HEK293 (cell line): ENCODE measurements around the gene NSL1.

Experiments used
- CTCF ChIA-PET: fragments of 350-600 bp; formaldehyde crosslinking; extraction: SDS; loops from one replicate; lab custom pipeline; 2021; ENCODE audit warnings: antibody characterized with exemption; lab: Yijun Ruan, JAX
- POLR2A ChIA-PET: fragments of 300-600 bp; formaldehyde crosslinking; extraction: SDS; loops from one replicate; lab custom pipeline; 2020; ENCODE audit warnings: antibody characterized with exemption, inconsistent platforms; lab: Yijun Ruan, JAX
- H3K27ac ChIP-seq: fragments of 200-500 bp; sonication (Bioruptor generic); 2 replicates; pipeline ENCODE4 v1.5.1; 2014; ENCODE audit warnings: low read depth, low read length, control low read depth, inconsistent platforms; ENCODE audit errors: extremely low read depth
- H3K36me3 ChIP-seq, 2 experiments: fragments of 200-500 bp in 1 of 2; sonication (Bioruptor generic) in 1 of 2; 1 replicate in 1 of 2; 2 replicates in 1 of 2; pipeline ENCODE4 v1.5.1; 2014 to 2017; ENCODE audit warnings: inconsistent platforms in 2 of 2, low read length in 2 of 2; ENCODE audit not compliant: control insufficient read depth in 2 of 2, insufficient read depth in 1 of 2
- H3K4me1 ChIP-seq: fragments of 200-500 bp; sonication (Bioruptor generic); 2 replicates; pipeline ENCODE4 v1.5.1; 2014; ENCODE audit warnings: mild to moderate bottlenecking, low read length, inconsistent platforms; ENCODE audit not compliant: control insufficient read depth, insufficient read depth
- H3K4me3 ChIP-seq: 2 replicates; pipeline ENCODE4 v1.5.1; 2011; ENCODE audit warnings: low read depth, mild to moderate bottlenecking, control low read depth, low read length, moderate library complexity
- H3K9me3 ChIP-seq: fragments of 200-500 bp; sonication (Bioruptor generic); 2 replicates; pipeline ENCODE4 v1.5.1; 2014; ENCODE audit warnings: low read depth, low read length, inconsistent platforms; ENCODE audit not compliant: control insufficient read depth, insufficient read depth
- OSR2 ChIP-seq: fragments of 450-650 bp; formaldehyde crosslinking; IDR thresholded peaks from 2 replicates; pipeline ENCODE4 v1.5.1; 2016; ENCODE audit warnings: missing biosample characterization, missing genetic modification characterization
- ZBTB1 ChIP-seq: fragments of 450-650 bp; formaldehyde crosslinking; IDR thresholded peaks from 2 replicates; pipeline ENCODE4 v1.5.1; 2016; ENCODE audit warnings: missing biosample characterization, missing genetic modification characterization
- ZBTB21 ChIP-seq: fragments of 450-650 bp; formaldehyde crosslinking; IDR thresholded peaks from 2 replicates; pipeline ENCODE4 v1.5.1; 2017; ENCODE audit warnings: missing biosample characterization, missing genetic modification characterization
- ZNF175 ChIP-seq: fragments of 450-650 bp; formaldehyde crosslinking; IDR thresholded peaks from 2 replicates; pipeline ENCODE4 v1.5.1; 2016; ENCODE audit warnings: missing biosample characterization, missing genetic modification characterization
- ZNF239 ChIP-seq: fragments of 450-650 bp; formaldehyde crosslinking; IDR thresholded peaks from 2 replicates; pipeline ENCODE4 v1.5.1; 2016; ENCODE audit warnings: missing biosample characterization, missing genetic modification characterization
- ZNF324 ChIP-seq: fragments of 450-650 bp; formaldehyde crosslinking; IDR thresholded peaks from 2 replicates; pipeline ENCODE4 v1.5.1; 2016; ENCODE audit warnings: missing biosample characterization, missing genetic modification characterization
- ZNF426 ChIP-seq: fragments of 450-650 bp; formaldehyde crosslinking; IDR thresholded peaks from 2 replicates; pipeline ENCODE4 v1.5.1; 2017; ENCODE audit warnings: missing biosample characterization, missing genetic modification characterization, mild to moderate bottlenecking, inconsistent platforms, moderate library complexity
- ZNF433 ChIP-seq: fragments of 450-650 bp; formaldehyde crosslinking; IDR thresholded peaks from 2 replicates; pipeline ENCODE4 v1.5.1; 2016; ENCODE audit warnings: missing biosample characterization, missing genetic modification characterization, low read depth
- ZNF610 ChIP-seq: fragments of 450-650 bp; formaldehyde crosslinking; IDR thresholded peaks from 2 replicates; pipeline ENCODE4 v1.5.1; 2016; ENCODE audit warnings: missing biosample characterization, missing genetic modification characterization, borderline replicate concordance
- ZNF658 ChIP-seq: fragments of 450-650 bp; formaldehyde crosslinking; IDR thresholded peaks from 2 replicates; pipeline ENCODE4; 2016; ENCODE audit warnings: missing biosample characterization, missing genetic modification characterization
- TF ChIP-seq, protein P1 (sequence below): fragments of 450-650 bp; formaldehyde crosslinking; IDR thresholded peaks from 2 replicates; pipeline ENCODE4 v1.5.1; 2016; ENCODE audit warnings: missing biosample characterization, missing genetic modification characterization
- TF ChIP-seq, protein P2 (sequence below): fragments of 450-650 bp; formaldehyde crosslinking; IDR thresholded peaks from 2 replicates; pipeline ENCODE4 v1.5.1; 2016; ENCODE audit warnings: missing biosample characterization, missing genetic modification characterization
- TF ChIP-seq, protein P3 (sequence below): fragments of 450-650 bp; formaldehyde crosslinking; IDR thresholded peaks from 2 replicates; pipeline ENCODE4 v1.5.1; 2016; ENCODE audit warnings: missing biosample characterization, missing genetic modification characterization
- TF ChIP-seq, protein P4 (sequence below): fragments of 450-650 bp; formaldehyde crosslinking; IDR thresholded peaks from 2 replicates; pipeline ENCODE4 v1.5.1; 2016; ENCODE audit warnings: missing biosample characterization, missing genetic modification characterization
- TF ChIP-seq, protein P5 (sequence below): fragments of 450-650 bp; formaldehyde crosslinking; IDR thresholded peaks from 2 replicates; pipeline ENCODE4 v1.5.0; 2017; ENCODE audit warnings: missing biosample characterization, missing genetic modification characterization, borderline replicate concordance

The NSL1 gene

DNA sequence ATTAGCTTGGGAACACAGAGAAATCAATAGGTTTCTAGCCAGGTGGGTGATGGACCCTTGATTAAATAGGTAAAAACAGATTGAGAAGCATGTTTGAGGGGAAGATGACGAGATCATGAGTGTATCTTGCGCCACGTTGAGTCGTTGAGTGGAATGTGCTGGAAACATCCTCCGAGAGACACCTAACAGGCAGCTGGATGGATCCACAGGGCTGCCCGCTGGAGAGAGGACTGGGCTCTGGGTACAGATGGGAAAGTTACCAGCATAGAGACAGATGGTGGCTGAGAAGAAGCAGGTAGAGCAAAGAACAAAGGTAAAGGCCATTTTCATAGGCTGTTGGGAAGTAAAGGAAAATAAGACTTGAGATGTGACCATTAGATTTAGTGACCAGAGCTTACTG, 107.5 kb downstream of the NSL1 start (continued):
- TF ChIP-seq ZBTB21 (tag by site-specific recombination): no peak
- TF ChIP-seq, protein P1, sequence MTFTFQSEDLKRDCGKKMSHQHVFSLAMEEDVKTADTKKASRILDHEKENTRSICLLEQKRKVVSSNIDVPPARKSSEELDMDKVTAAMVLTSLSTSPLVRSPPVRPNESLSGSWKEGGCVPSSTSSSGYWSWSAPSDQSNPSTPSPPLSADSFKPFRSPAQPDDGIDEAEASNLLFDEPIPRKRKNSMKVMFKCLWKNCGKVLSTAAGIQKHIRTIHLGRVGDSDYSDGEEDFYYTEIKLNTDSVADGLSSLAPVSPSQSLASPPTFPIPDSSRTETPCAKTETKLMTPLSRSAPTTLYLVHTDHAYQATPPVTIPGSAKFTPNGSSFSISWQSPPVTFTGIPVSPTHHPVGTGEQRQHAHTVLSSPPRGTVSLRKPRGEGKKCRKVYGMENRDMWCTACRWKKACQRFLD (tag by site-specific recombination): no peak
- TF ChIP-seq ZNF658: no peak
- TF ChIP-seq ZNF324 (tag by site-specific recombination): no peak
- TF ChIP-seq, protein P2, sequence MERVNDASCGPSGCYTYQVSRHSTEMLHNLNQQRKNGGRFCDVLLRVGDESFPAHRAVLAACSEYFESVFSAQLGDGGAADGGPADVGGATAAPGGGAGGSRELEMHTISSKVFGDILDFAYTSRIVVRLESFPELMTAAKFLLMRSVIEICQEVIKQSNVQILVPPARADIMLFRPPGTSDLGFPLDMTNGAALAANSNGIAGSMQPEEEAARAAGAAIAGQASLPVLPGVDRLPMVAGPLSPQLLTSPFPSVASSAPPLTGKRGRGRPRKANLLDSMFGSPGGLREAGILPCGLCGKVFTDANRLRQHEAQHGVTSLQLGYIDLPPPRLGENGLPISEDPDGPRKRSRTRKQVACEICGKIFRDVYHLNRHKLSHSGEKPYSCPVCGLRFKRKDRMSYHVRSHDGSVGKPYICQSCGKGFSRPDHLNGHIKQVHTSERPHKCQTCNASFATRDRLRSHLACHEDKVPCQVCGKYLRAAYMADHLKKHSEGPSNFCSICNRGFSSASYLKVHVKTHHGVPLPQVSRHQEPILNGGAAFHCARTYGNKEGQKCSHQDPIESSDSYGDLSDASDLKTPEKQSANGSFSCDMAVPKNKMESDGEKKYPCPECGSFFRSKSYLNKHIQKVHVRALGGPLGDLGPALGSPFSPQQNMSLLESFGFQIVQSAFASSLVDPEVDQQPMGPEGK (tag by site-specific recombination): no peak
- TF ChIP-seq, protein P3, sequence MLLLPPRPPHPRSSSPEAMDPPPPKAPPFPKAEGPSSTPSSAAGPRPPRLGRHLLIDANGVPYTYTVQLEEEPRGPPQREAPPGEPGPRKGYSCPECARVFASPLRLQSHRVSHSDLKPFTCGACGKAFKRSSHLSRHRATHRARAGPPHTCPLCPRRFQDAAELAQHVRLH (tag by site-specific recombination): no peak
- TF ChIP-seq OSR2: no peak
- TF ChIP-seq, protein P4, sequence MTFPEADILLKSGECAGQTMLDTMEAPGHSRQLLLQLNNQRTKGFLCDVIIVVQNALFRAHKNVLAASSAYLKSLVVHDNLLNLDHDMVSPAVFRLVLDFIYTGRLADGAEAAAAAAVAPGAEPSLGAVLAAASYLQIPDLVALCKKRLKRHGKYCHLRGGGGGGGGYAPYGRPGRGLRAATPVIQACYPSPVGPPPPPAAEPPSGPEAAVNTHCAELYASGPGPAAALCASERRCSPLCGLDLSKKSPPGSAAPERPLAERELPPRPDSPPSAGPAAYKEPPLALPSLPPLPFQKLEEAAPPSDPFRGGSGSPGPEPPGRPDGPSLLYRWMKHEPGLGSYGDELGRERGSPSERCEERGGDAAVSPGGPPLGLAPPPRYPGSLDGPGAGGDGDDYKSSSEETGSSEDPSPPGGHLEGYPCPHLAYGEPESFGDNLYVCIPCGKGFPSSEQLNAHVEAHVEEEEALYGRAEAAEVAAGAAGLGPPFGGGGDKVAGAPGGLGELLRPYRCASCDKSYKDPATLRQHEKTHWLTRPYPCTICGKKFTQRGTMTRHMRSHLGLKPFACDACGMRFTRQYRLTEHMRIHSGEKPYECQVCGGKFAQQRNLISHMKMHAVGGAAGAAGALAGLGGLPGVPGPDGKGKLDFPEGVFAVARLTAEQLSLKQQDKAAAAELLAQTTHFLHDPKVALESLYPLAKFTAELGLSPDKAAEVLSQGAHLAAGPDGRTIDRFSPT: no peak

DNA sequence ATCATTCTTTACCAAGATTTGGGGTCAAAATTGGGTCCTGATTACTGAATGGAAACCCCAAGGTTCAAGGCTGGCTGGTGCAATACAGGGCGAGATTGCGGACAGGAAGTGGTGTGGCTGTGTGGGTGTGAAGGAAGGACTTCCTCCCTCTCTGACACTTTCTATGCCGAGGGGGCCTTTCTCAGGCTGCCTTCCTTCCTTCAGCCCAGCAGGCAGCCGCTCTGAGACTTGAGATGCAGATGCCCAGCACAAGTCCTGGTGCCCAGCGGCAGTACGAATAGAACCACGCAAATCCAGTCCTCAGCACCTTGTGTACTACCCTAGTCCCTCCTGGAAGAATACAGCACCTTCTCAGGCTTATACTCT, 108.2 kb downstream of the NSL1 start:
- CTCF ChIA-PET: no interaction called here
- Histone ChIP-seq H3K9me3 (no peaks in the 10 kb centered on the region), H3K4me3 (no peak overlapping the region), H3K27ac (no peak overlapping the region), H3K4me1 (no peaks in the 10 kb centered on the region), H3K36me3 (peaks cover 0 to 4% of the 10 kb centered on the region in 2 experiments; a peak in 1 of 3 replicates)
- POLR2A ChIA-PET: interaction anchor here (0.6 kb wide), 1 partner anchor 23 kb away, joined by 3 read pairs; no protein-coding TSS in a partner anchor
- TF ChIP-seq ZNF426 (no peak), ZNF433 (tag by site-specific recombination) (no peak), ZNF175 (no peak), ZNF610 (tag by site-specific recombination) (no peak), ZBTB1 (tag by site-specific recombination) (no peak), ZNF239 (no peak)
- TF ChIP-seq, protein P3 (tag by site-specific recombination): no peak
- TF ChIP-seq, protein P5, sequence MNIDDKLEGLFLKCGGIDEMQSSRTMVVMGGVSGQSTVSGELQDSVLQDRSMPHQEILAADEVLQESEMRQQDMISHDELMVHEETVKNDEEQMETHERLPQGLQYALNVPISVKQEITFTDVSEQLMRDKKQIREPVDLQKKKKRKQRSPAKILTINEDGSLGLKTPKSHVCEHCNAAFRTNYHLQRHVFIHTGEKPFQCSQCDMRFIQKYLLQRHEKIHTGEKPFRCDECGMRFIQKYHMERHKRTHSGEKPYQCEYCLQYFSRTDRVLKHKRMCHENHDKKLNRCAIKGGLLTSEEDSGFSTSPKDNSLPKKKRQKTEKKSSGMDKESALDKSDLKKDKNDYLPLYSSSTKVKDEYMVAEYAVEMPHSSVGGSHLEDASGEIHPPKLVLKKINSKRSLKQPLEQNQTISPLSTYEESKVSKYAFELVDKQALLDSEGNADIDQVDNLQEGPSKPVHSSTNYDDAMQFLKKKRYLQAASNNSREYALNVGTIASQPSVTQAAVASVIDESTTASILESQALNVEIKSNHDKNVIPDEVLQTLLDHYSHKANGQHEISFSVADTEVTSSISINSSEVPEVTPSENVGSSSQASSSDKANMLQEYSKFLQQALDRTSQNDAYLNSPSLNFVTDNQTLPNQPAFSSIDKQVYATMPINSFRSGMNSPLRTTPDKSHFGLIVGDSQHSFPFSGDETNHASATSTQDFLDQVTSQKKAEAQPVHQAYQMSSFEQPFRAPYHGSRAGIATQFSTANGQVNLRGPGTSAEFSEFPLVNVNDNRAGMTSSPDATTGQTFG (tag by site-specific recombination): no peak
